Myometrial cell (primary cell): ENCODE data around the gene TRMT2A. TPM values are rescaled to one million over a fixed set of nuclear protein-coding genes. Genes with fewer than 3 reads are reported as not detected.

Experiments used
- total RNA-seq: library from RNA; depleted of rRNA; stranded (reverse); fragments of >200 nt; gene quantifications from 2 replicates; pipeline ENCODE4 v1.2.3, GENCODE V29; 2015

The TRMT2A gene, protein sequence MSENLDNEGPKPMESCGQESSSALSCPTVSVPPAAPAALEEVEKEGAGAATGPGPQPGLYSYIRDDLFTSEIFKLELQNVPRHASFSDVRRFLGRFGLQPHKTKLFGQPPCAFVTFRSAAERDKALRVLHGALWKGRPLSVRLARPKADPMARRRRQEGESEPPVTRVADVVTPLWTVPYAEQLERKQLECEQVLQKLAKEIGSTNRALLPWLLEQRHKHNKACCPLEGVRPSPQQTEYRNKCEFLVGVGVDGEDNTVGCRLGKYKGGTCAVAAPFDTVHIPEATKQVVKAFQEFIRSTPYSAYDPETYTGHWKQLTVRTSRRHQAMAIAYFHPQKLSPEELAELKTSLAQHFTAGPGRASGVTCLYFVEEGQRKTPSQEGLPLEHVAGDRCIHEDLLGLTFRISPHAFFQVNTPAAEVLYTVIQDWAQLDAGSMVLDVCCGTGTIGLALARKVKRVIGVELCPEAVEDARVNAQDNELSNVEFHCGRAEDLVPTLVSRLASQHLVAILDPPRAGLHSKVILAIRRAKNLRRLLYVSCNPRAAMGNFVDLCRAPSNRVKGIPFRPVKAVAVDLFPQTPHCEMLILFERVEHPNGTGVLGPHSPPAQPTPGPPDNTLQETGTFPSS
- 29.1 and 39.7 TPM in 2 replicates for total RNA-seq

GRCh38 chr22:20116951-20117632 is at the start of gene TRMT2A:
TRMT2A (minus strand) TSS chr22:20117226; CDS start chr22:20116906, 320 bp downstream.

DNA sequence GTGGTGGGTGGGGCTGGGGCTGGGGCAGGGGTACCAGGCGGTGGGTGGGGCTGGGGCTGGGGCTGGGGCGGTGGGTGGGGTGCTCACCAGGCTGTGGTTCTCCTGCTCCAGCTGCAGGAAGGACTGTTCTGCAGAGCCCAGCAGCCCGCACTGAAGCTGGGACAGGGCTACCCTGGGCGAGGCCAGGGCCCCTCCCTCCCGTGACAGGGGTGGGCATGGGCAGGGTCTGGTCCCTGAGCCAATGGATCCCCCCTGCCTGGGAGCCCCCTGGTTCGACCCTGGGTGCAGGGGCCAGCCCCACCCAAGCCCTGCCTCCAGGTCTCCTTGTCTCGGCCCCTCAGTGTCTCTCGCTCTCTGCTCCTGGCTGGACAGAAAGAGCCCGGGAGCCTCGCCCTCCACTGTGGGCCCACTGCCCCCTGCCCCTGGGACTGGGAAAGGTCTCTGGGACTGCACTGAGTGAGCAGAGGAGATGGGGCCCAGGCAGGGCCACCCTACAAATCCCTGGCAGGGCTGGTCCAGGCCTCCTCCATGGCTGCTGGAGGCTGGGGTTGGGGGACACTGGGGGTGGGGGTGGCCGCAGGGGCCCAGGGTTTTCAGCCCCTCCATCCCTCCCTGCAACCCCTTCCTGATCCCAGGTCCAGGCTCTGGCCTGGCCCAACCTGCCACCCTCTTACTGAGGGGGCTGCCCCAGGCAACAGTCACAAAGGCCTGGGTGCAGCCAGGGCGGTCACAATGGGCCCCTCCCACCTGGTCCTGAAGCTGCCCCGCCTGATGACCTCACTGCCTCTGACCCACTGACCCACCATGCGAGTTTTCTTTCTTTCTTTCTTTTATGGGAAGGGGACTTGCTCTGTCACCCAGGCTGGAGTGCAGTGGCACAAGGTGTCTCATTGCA is 33.6 kb upstream of the TRMT2A start, which contains the start of gene CCDC188:
Gene CCDC188 (minus strand): TSS at position 675 of the 895 bp plus-strand sequence. CDS start 69 bp downstream, at position 606.

GRCh38 chr22:20131597-20131858 is 14.5 kb upstream of the TRMT2A start, which contains the start of gene ZDHHC8:
ZDHHC8 (plus strand) TSS chr22:20131804; CDS start chr22:20131948, 144 bp downstream.

GRCh38 chr22:20115691-20116375 is 1.2 kb downstream of the TRMT2A start, which contains the start of gene RANBP1:
RANBP1 (plus strand) TSS chr22:20116104; CDS start chr22:20116185, 81 bp downstream.

DNA sequence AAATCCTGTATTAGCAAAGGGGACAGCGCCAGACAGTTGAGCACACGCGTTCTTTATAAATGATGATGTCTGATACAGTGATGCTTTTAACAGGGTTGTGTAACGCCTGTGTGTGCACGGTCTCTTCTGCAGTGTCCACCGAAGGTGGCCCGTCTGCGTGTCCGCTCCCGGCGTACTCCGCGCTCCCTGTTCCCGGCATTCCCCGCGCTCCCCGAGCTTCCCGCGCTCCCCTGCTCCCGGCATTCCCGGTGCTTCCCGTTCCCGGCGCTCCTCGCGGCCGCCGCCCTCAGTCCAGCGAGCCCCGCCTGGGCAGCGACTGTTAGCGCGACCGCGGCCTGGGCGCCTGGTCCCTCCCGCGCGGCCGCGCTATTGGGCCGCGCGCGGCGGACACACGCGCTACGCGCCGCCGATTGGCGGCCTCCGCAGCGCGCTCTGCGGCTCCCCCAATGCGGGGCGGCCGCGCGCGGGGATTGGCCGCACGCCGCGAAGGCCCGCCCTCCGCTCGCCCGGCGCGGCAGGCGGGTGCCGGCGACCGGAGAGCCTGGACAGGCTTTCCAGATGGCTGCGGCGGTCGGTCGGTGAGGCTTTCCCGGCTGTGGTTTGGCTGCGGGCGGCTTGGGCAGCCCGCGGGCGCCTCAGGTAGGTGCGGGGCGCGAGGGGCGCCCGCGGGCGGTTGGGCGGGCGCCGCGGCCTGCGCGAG is 37.1 kb downstream of the TRMT2A start, which contains the start of gene DGCR8:
Gene DGCR8 (plus strand): TSS at position 497 of the 700 bp plus-strand sequence. CDS start 5,723 bp downstream, outside the sequence.

Other genes starting within 250 kb of the TRMT2A start
- gene COMT, start 175.5 kb downstream of the TRMT2A start, total RNA-seq: 315 and 400 TPM in 2 replicates
- 21.9 and 24.6 TPM in 2 replicates for gene TXNRD2, start 175.4 kb downstream of the TRMT2A start, total RNA-seq
- gene ARVCF, start 100.4 kb downstream of the TRMT2A start, total RNA-seq: 1.7 and 4.4 TPM in 2 replicates
- gene TANGO2, start 96.1 kb downstream of the TRMT2A start, total RNA-seq: 21.3 and 36.0 TPM in 2 replicates
- 8.2 and 8.6 TPM in 2 replicates for gene DGCR8, start 37.0 kb downstream of the TRMT2A start, total RNA-seq
- 547 and 560 TPM in 2 replicates for gene RANBP1, start 1.1 kb downstream of the TRMT2A start, total RNA-seq
- gene ZDHHC8, start 14.6 kb upstream of the TRMT2A start, total RNA-seq: 12.8 and 19.6 TPM in 2 replicates
- gene CCDC188, start 33.8 kb upstream of the TRMT2A start, total RNA-seq: 1.4 TPM in 1 of 2 replicates, not detected in the other
- gene RTN4R, start 151.1 kb upstream of the TRMT2A start, total RNA-seq: 2.8 and 4.0 TPM in 2 replicates
- 67.0 and 87.9 TPM in 2 replicates for gene DGCR6L, start 202.8 kb upstream of the TRMT2A start, total RNA-seq